Trophoblast cell (in vitro differentiated cells and primary cell): Measurements from ENCODE around the gene PC.

Experiments used
- DNase-seq, 2 donors: peaks; one replicate each; pipeline ENCODE4 v3.0.0-alpha.2; 2016
- H2AFZ ChIP-seq: 2 replicates; pipeline ENCODE4 v1.6.1; 2013; ENCODE audit warnings: low read length, moderate library complexity, mild to moderate bottlenecking; ENCODE audit not compliant: insufficient read depth, poor library complexity
- H2AK5ac ChIP-seq: 2 replicates; pipeline ENCODE4 v1.6.1; 2013; ENCODE audit warnings: mild to moderate bottlenecking, low read length
- H2BK120ac ChIP-seq: 2 replicates; pipeline ENCODE4 v1.6.1; 2013; ENCODE audit warnings: low read length, mild to moderate bottlenecking, moderate library complexity; ENCODE audit not compliant: insufficient read depth, poor library complexity
- H2BK12ac ChIP-seq: 2 replicates; pipeline ENCODE4 v1.6.1; 2013; ENCODE audit warnings: mild to moderate bottlenecking, low read length, moderate library complexity
- H2BK5ac ChIP-seq: 2 replicates; pipeline ENCODE4 v1.6.1; 2013; ENCODE audit warnings: low read length, low read depth, moderate library complexity, mild to moderate bottlenecking; ENCODE audit not compliant: poor library complexity
- H3K14ac ChIP-seq: 2 replicates; pipeline ENCODE4 v1.6.1; 2013; ENCODE audit warnings: mild to moderate bottlenecking, low read length
- H3K18ac ChIP-seq: 2 replicates; pipeline ENCODE4 v1.6.1; 2013; ENCODE audit warnings: mild to moderate bottlenecking, low read length
- H3K23ac ChIP-seq: 2 replicates; pipeline ENCODE4 v1.6.1; 2013; ENCODE audit warnings: low read length
- H3K27ac ChIP-seq: 2 replicates; pipeline ENCODE4 v1.5.1; 2013; ENCODE audit warnings: low read depth, mild to moderate bottlenecking, inconsistent platforms, low read length, moderate library complexity
- H3K27me3 ChIP-seq: 2 replicates; pipeline ENCODE4 v1.6.1; 2013; ENCODE audit warnings: inconsistent platforms, mild to moderate bottlenecking, low read length, moderate library complexity; ENCODE audit not compliant: insufficient read depth
- H3K36me3 ChIP-seq, 2 experiments: 1 replicate in 1 of 2; 2 replicates in 1 of 2; pipeline ENCODE4 v1.6.1; 2013; ENCODE audit warnings: low read length in 2 of 2, mild to moderate bottlenecking in 2 of 2, moderate library complexity in 1 of 2; ENCODE audit not compliant: insufficient read depth in 2 of 2, control insufficient read depth in 1 of 2
- H3K4ac ChIP-seq: 2 replicates; pipeline ENCODE4 v1.6.1; 2013; ENCODE audit warnings: low read depth, mild to moderate bottlenecking, low read length, moderate library complexity
- H3K4me1 ChIP-seq, 2 experiments: 1 replicate in 1 of 2; 2 replicates in 1 of 2; pipeline ENCODE4 v1.6.1; 2013; ENCODE audit warnings: low read length in 2 of 2, mild to moderate bottlenecking in 2 of 2, moderate library complexity in 1 of 2; ENCODE audit not compliant: insufficient read depth in 2 of 2, control insufficient read depth in 1 of 2
- H3K4me2 ChIP-seq: 2 replicates; pipeline ENCODE4 v1.6.1; 2013; ENCODE audit warnings: inconsistent platforms, mild to moderate bottlenecking, low read length, moderate library complexity
- H3K4me3 ChIP-seq: 2 replicates; pipeline ENCODE4 v1.5.1; 2013; ENCODE audit warnings: mild to moderate bottlenecking, low read depth, low read length, inconsistent platforms
- H3K79me1 ChIP-seq: one replicate; pipeline ENCODE4 v1.6.1; 2013; ENCODE audit warnings: low read length
- H3K79me2 ChIP-seq: 2 replicates; pipeline ENCODE4 v1.6.1; 2013; ENCODE audit warnings: low read length, mild to moderate bottlenecking; ENCODE audit not compliant: control insufficient read depth, insufficient read depth, poor library complexity
- H3K9ac ChIP-seq: 2 replicates; pipeline ENCODE4 v1.6.1; 2013; ENCODE audit warnings: mild to moderate bottlenecking, low read length
- H3K9me3 ChIP-seq: 2 replicates; pipeline ENCODE4 v1.6.1; 2013; ENCODE audit warnings: low read depth, mild to moderate bottlenecking, control low read depth, inconsistent platforms, low read length; ENCODE audit not compliant: insufficient read depth
- H4K12ac ChIP-seq: 2 replicates; pipeline ENCODE4 v1.6.1; 2013; ENCODE audit warnings: low read depth, mild to moderate bottlenecking, low read length, moderate library complexity
- H4K8ac ChIP-seq: 2 replicates; pipeline ENCODE4 v1.6.1; 2013; ENCODE audit warnings: low read depth, mild to moderate bottlenecking, low read length, moderate library complexity
- H4K91ac ChIP-seq: one replicate; pipeline ENCODE4 v1.6.1; 2013; ENCODE audit warnings: low read depth, mild to moderate bottlenecking, low read length, moderate library complexity
- WGBS: extraction: QIAGEN DNeasy Blood & Tissue Kit; methylation state at CpG from one replicate; pipeline ENCODE4 v1.1.7; 2013; ENCODE audit warnings: missing lambda C conversion rate; ENCODE audit not compliant: insufficient read length, insufficient coverage; ENCODE audit errors: extremely low coverage; 5-methylcytosine and 5-hydroxymethylcytosine counted together

The PC gene

DNA sequence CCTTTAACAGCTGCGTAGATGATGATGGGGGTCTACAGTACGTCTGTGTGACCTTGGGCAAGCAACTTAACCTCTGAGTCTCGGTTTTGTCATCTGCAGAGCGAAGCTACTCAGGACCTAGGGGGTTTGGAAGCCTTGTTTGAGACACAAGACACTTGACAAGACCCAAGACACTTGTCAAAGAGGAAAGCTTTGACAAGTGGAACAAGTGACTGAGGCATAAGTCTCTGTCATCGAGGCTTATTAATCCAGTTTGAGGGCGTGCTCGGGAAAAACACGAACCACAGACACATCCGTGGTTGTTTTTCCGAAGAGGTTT is 732 bp upstream of the PC start:
- H3K27ac ChIP-seq: no peak overlapping the region
- peaks cover 2% of the 10 kb centered on the region for H3K79me2 ChIP-seq
- peaks cover 8 to 9% of the 10 kb centered on the region in 2 experiments for H3K4me1 ChIP-seq
- no peak overlapping the region for H2BK120ac ChIP-seq
- no peak overlapping the region for H2BK12ac ChIP-seq
- H3K9me3 ChIP-seq: peaks cover 3% of the 10 kb centered on the region
- no peak overlapping the region for H3K14ac ChIP-seq
- H2BK5ac ChIP-seq: no peak overlapping the region
- WGBS: no CpG with 5 or more reads among the region's 10 CpGs
- no peak overlapping the region for H4K12ac ChIP-seq
- no peaks in the 10 kb centered on the region for H3K36me3 ChIP-seq
- no peak overlapping the region for H2AK5ac ChIP-seq
- peaks cover 2% of the 10 kb centered on the region for H3K79me1 ChIP-seq
- H3K4me3 ChIP-seq: peak overlapping the region; percentile 23
- H2AFZ ChIP-seq: peak overlapping the region; percentile 66
- no peak overlapping the region for H4K91ac ChIP-seq
- H3K4ac ChIP-seq: no peak overlapping the region
- no peak overlapping the region for H3K23ac ChIP-seq
- no peak overlapping the region for H3K9ac ChIP-seq
- H4K8ac ChIP-seq: peak overlapping the region; percentile 1
- DNase-seq: no peak
- no peak overlapping the region for H3K18ac ChIP-seq
- no peaks in the 10 kb centered on the region for H3K27me3 ChIP-seq
- peak overlapping the region; percentile 42 for H3K4me2 ChIP-seq

DNA sequence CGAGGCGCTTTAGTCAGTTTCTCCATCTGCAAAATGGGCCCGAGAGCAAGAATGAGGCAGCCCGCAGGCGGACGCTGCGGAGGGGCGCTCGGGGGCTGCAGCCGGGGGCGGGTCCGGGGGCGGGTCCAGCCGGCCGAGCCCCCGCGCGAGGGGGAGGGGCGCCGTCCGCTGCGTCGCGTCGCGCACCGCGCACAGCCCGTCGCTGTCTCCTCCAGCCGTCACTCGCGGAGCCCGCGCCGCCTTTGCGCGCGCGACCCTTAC is 282 bp downstream of the PC start:
- DNase-seq: no peak
- H3K36me3 ChIP-seq: no peaks in the 10 kb centered on the region
- no peaks in the 10 kb centered on the region for H3K27me3 ChIP-seq

DNA sequence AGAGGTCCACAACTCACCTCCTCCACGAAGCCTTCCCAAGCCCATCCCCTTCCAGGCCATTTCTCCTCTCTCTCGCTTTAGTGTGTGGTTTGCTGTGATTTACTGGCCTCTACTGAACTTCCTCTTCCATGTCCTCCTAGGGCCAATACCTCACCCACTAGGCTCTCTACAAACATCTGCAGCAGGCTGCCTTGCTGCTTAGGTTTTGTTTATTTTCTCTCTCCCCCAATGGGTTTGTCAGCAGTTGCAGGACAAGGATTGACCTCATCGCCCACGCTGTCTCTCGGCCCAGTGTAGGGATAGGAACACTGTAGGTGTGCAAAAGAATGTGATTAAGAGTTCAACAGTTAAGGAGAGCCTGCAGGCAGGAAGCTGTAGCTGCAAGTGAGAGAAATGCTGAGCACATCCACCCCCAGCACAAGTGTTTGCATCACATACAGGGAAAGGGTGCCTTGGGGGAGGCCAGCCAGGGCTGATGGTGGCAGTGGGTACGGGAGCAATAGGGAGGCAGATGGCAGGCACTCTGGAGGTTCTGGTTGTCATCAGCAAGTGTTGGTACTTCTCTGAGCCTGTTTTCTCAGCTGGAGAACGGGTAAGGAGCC is 1.4 kb downstream of the PC start:
- Histone ChIP-seq H3K4ac (no peak overlapping the region), H3K4me3 (no peak overlapping the region), H3K4me2 (no peak overlapping the region), H3K4me1 (peaks cover 8 to 9% of the 10 kb centered on the region in 2 experiments), H3K79me1 (peaks cover 2% of the 10 kb centered on the region), H2AFZ (no peak overlapping the region), H4K91ac (no peak overlapping the region), H2AK5ac (no peak overlapping the region), H2BK5ac (no peak overlapping the region), H3K9me3 (peaks cover 3% of the 10 kb centered on the region), H3K27ac (no peak overlapping the region), H3K9ac (no peak overlapping the region), H3K36me3 (no peaks in the 10 kb centered on the region), H3K14ac (no peak overlapping the region), H4K12ac (no peak overlapping the region), H3K23ac (no peak overlapping the region), H3K27me3 (no peaks in the 10 kb centered on the region), H4K8ac (no peak overlapping the region), H2BK120ac (no peak overlapping the region), H3K79me2 (peaks cover 2% of the 10 kb centered on the region), H3K18ac (no peak overlapping the region), H2BK12ac (no peak overlapping the region)
- peak; percentile 13 to 34 for DNase-seq
- no CpG with 5 or more reads among the region's 7 CpGs for WGBS

More for the DNA sequence above, 282 bp downstream of the PC start:
- no CpG with 5 or more reads among the region's 40 CpGs for WGBS
- H4K91ac ChIP-seq: peak overlapping the region; percentile 72
- peaks cover 2% of the 10 kb centered on the region for H3K79me1 ChIP-seq
- H3K4me3 ChIP-seq: peak overlapping the region; percentile 99
- H2AK5ac ChIP-seq: no peak overlapping the region
- peak overlapping the region; percentile 89 for H2AFZ ChIP-seq
- peak overlapping the region; percentile 80 for H4K12ac ChIP-seq
- peaks cover 2% of the 10 kb centered on the region for H3K79me2 ChIP-seq
- peak overlapping the region; percentile 91 for H4K8ac ChIP-seq
- H3K23ac ChIP-seq: no peak overlapping the region
- H3K4ac ChIP-seq: no peak overlapping the region
- peaks cover 8 to 9% of the 10 kb centered on the region in 2 experiments for H3K4me1 ChIP-seq
- H2BK120ac ChIP-seq: peak overlapping the region; percentile 80
- H3K4me2 ChIP-seq: peak overlapping the region; percentile 88
- H2BK5ac ChIP-seq: no peak overlapping the region
- peak overlapping the region; percentile 60 for H3K27ac ChIP-seq
- H3K18ac ChIP-seq: peak overlapping the region; percentile 96
- H2BK12ac ChIP-seq: peak overlapping the region; percentile 37
- peak overlapping the region; percentile 87 for H3K9ac ChIP-seq
- peak overlapping the region; percentile 84 for H3K14ac ChIP-seq
- H3K9me3 ChIP-seq: peaks cover 3% of the 10 kb centered on the region

DNA sequence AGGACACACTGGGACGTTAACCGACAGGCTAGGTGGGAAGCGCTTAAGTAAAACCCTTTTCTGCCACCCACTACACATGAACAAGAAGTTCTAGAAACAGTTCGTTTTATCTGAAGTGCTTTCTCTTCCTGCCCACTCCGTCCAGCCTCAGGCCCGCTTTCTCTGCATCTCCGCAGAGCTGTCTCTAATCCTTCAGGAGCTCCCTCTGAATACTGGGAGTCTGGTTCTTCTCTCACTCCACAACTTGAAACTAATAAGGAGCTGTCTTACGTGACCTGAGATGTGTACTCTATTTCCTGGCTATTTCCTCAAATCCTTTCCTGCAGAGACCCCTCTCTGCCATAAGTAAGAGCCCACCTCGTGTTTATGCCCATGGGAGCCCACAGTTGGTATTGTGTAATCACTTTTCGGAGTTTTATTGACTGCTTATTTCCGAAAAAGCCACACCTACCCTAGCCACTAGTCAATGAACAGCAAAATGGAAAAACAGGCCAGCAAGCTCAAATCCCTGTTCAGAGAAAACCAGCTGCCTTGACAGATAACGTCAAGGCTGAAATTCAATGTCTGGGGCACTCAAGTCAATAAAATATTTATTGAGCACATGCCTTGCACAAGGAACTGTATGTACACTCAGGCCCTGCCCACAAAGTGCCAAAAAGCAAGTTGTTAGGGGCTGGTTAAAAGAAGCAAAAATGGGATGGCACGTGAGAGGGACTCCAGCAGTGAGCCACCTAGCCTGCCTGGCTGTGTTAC is 4.9 kb downstream of the PC start:
- Histone ChIP-seq H3K36me3 (no peaks in the 10 kb centered on the region), H4K8ac (no peak overlapping the region), H3K9me3 (no peaks in the 10 kb centered on the region), H4K12ac (no peak overlapping the region), H2BK120ac (no peak overlapping the region), H3K9ac (no peak overlapping the region), H3K23ac (no peak overlapping the region), H3K27me3 (no peaks in the 10 kb centered on the region), H3K27ac (no peak overlapping the region), H3K79me2 (peaks cover 2% of the 10 kb centered on the region), H3K4me1 (peaks cover 8 to 12% of the 10 kb centered on the region in 2 experiments), H3K4me2 (no peak overlapping the region), H4K91ac (no peak overlapping the region), H3K4ac (no peak overlapping the region), H2AFZ (no peak overlapping the region), H2BK5ac (no peak overlapping the region), H2BK12ac (no peak overlapping the region), H3K79me1 (peaks cover 6% of the 10 kb centered on the region), H3K4me3 (no peak overlapping the region), H3K18ac (no peak overlapping the region), H2AK5ac (no peak overlapping the region), H3K14ac (no peak overlapping the region)
- DNase-seq: no peak
- WGBS: no CpG with 5 or more reads among the region's 13 CpGs
